NCI-H524 treated with DMSO at 0.1 percent for 48 hours (cell line): ENCODE data around the gene FCSK.
"Not testable (repeated sequence)": the region's sequence is repeated elsewhere in the genome, so short reads cannot be mapped to it uniquely, and the experiment has no call there.

Experiments
- DNase-seq: peaks from one replicate; lab custom pipeline; 2025; lab: John Stamatoyannopoulos, UW

The FCSK gene

GRCh38 chr16:70524399-70524825 lies 70.0 kb downstream of the FCSK start:
- DNase-seq: not testable (repeated sequence)

GRCh38 chr16:70526403-70526802 lies 72.0 kb downstream of the FCSK start:
- no peak for DNase-seq

GRCh38 chr16:70527315-70527996 lies 73.1 kb downstream of the FCSK start:
- DNase-seq: no peak

GRCh38 chr16:70529051-70529777 lies 74.8 kb downstream of the FCSK start:
- no peak for DNase-seq
